Ovary (tissue), 9 donors: Measurements from ENCODE around the gene RAPGEF2. TPM values are rescaled to one million over a fixed set of nuclear protein-coding genes. Genes with fewer than 3 reads are reported as not detected.

Source experiments
- DNase-seq, 5 donors: peaks; one replicate each; pipeline ENCODE4 v3.0.0-alpha.2; 2019 to 2020
- H3K27ac ChIP-seq, 2 donors: fragments of 200-600 bp; one replicate each; pipeline versions ENCODE4 v1.5.1 to v1.8.0; 2019 to 2022
- H3K27me3 ChIP-seq: fragments of 200-600 bp; one replicate; pipeline ENCODE4 v1.8.0; 2022
- H3K36me3 ChIP-seq: fragments of 200-600 bp; sonication (generic); one replicate; pipeline ENCODE4 v1.5.1; 2019
- H3K4me1 ChIP-seq: one replicate; pipeline ENCODE4 v1.8.1; 2013; ENCODE audit warnings: mild to moderate bottlenecking, moderate library complexity; ENCODE audit not compliant: insufficient read depth
- H3K4me3 ChIP-seq: fragments of 200-600 bp; sonication (generic); one replicate; pipeline ENCODE4 v1.5.1; 2017
- H3K9me3 ChIP-seq, 2 donors: fragments of 200-600 bp in 1 of 2; sonication (generic) in 1 of 2; one replicate each; pipeline versions ENCODE4 v1.5.1 to v1.8.1; 2013 to 2019; ENCODE audit warnings: mild to moderate bottlenecking in 1 of 2, moderate library complexity in 1 of 2
- EP300 ChIP-seq: sonication (generic); formaldehyde crosslinking; IDR thresholded peaks from one replicate; pipeline ENCODE4 v1.6.1; 2017; ENCODE audit warnings: antibody characterized with exemption
- POLR2A ChIP-seq: fragments of 450-650 bp; IDR thresholded peaks from one replicate; pipeline ENCODE4 v1.6.1; 2017; ENCODE audit warnings: antibody characterized with exemption, mild to moderate bottlenecking, moderate library complexity
- WGBS, 3 donors: extraction: QIAGEN DNeasy Blood & Tissue Kit in 1 of 3; methylation state at CpG; one replicate each; pipeline versions ENCODE4 v1.1.5 to v1.1.7; 2013 to 2017; 5-methylcytosine and 5-hydroxymethylcytosine counted together
- intact Hi-C, 4 donors: fragments of 100-400 bp; cut with DNase I; formaldehyde crosslinking; loops; one replicate each; pipeline versions ENCODE4 v1.11.0 to v1.15.1; 2022 to 2023
- polyA plus RNA-seq, 2 donors: library from polyadenylated mRNA; stranded (reverse); fragments of 200-250 nt in 1 of 2; fragments of 350-450 nt in 1 of 2; fragmentation: Illumina TruSeq in 1 of 2; extraction: RNeasy Lipid Tissue Mini Kit (QIAGEN cat#74804) in 1 of 2; gene quantifications; one replicate each; pipeline ENCODE4 v1.2.3, GENCODE V29; 2013 to 2014
- total RNA-seq, 7 donors: library from RNA; depleted of rRNA in 2 of 7; stranded (reverse); fragments of >200 nt in 2 of 7; fragmentation: NEBNext Ultra II Directional in 3 of 7; extraction: Animal tissue kit (Norgen Biotek cat#: 25700) in 3 of 7; gene quantifications; one replicate each; pipeline versions ENCODE4 v1.1.0 to v1.2.4, GENCODE V29; 2016 to 2023
- TF ChIP-seq, protein P1 (sequence below), 3 donors: fragments of 450-650 bp in 2 of 3; fragments of 200-600 bp in 1 of 3; IDR thresholded peaks; one replicate each; pipeline versions ENCODE4 v1.5.1 to v1.8.0; 2016 to 2022; ENCODE audit warnings: antibody characterized with exemption in 3 of 3, mild to moderate bottlenecking in 1 of 3
- donor health status: DM: no; HTN: no; CAD: no; lungs with moderate emphysema.
- donor health status: DM: no; HTN: no; CAD: no.
- donor health status: Bipolar disorder and iron deficiency.
- donor health status: DM: yes; HTN: yes; CAD: no.
- donor health status: DM: no; HTN: no; CAD: no.
- donor health status: DM: yes; HTN: yes; CAD: no.

The RAPGEF2 gene
- total and polyA plus RNA-seq, 9 donors: 11.5 to 46.5 (median 25.4) TPM

DNA sequence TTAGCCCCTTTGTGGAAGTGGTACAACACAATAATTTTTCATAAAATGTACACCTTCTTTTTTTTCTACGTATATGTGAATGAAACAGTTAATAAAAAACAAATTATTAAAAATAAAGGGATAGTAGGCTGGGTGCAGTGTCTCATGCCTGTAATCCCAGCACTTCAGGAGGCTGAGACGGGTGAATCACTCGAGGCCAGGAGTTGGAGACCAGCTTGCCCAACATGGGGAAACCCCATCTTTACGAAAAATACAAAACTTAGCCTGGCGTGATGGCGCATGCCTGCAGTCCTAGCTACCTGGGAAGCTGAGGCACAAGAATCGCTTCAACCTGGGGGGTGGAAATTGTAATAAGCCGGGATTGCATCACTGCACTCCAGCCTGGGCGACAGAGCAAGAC is 244.9 kb downstream of the RAPGEF2 start:
- WGBS, 3 donors: 92 to 97% (median 92%) methylated on average over 9 of the region's 9 CpGs
- no peak overlapping the region for H3K27ac ChIP-seq
- intact Hi-C loops: no loop called here
- H3K9me3 ChIP-seq: no peaks in the 10 kb centered on the region
- no peak overlapping the region for H3K4me3 ChIP-seq
- TF ChIP-seq POLR2A (no peak), EP300 (no peak)
- TF ChIP-seq, protein P1, sequence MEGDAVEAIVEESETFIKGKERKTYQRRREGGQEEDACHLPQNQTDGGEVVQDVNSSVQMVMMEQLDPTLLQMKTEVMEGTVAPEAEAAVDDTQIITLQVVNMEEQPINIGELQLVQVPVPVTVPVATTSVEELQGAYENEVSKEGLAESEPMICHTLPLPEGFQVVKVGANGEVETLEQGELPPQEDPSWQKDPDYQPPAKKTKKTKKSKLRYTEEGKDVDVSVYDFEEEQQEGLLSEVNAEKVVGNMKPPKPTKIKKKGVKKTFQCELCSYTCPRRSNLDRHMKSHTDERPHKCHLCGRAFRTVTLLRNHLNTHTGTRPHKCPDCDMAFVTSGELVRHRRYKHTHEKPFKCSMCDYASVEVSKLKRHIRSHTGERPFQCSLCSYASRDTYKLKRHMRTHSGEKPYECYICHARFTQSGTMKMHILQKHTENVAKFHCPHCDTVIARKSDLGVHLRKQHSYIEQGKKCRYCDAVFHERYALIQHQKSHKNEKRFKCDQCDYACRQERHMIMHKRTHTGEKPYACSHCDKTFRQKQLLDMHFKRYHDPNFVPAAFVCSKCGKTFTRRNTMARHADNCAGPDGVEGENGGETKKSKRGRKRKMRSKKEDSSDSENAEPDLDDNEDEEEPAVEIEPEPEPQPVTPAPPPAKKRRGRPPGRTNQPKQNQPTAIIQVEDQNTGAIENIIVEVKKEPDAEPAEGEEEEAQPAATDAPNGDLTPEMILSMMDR (IDR thresholded peaks at IDR 0.05): no peak
- no peaks in the 10 kb centered on the region for H3K36me3 ChIP-seq
- no peak for DNase-seq
- no peaks in the 10 kb centered on the region for H3K27me3 ChIP-seq
- no peaks in the 10 kb centered on the region for H3K4me1 ChIP-seq

DNA sequence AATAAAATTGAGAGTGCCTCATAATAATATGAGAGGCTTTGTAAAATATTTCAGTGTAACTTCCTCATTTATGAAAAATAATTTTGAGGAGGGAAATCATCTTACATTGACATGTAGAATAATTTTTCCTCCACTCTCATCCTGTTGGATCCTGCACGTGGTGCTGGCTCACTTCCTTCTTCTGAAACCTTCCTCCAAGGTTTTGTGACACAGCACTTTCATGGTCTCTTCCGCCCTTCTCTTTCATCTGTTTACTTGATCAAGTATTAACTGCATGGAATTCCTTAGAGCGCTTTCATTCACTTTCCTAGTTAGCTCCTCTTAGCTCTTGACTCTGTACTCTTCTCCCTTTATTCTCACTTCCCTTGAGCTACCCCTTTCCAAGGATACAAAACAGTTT is 246.5 kb downstream of the RAPGEF2 start:
- TF ChIP-seq, protein P1 (IDR thresholded peaks at IDR 0.05): no peak
- TF ChIP-seq POLR2A (no peak), EP300 (no peak)
- 92 to 95% (median 95%) methylated on average over 3 of the region's 3 CpGs for WGBS, 3 donors
- Histone ChIP-seq H3K9me3 (no peaks in the 10 kb centered on the region), H3K27me3 (no peaks in the 10 kb centered on the region), H3K4me3 (no peak overlapping the region), H3K36me3 (no peaks in the 10 kb centered on the region), H3K27ac (no peak overlapping the region), H3K4me1 (no peaks in the 10 kb centered on the region)
- intact Hi-C loops: no loop called here
- DNase-seq: no peak

DNA sequence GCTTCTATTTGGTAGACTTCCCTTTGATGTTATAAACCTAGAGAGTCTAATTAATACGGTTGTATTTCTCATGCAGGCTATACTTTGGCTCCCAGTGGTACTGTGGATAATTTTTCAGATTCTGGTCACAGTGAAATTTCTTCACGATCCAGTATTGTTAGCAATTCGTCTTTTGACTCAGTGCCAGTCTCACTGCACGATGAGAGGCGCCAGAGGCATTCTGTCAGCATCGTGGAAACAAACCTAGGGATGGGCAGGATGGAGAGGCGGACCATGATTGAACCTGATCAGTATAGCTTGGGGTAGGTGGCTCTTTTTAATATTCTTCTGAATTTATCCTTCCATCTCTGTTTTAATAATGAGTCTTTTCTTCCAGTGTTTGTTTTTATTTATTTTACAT is 249.7 kb downstream of the RAPGEF2 start:
- intact Hi-C loops: no loop called here
- TF ChIP-seq, protein P1 (IDR thresholded peaks at IDR 0.05): no peak
- TF ChIP-seq EP300 (no peak), POLR2A (no peak)
- Histone ChIP-seq H3K36me3 (no peaks in the 10 kb centered on the region), H3K4me3 (no peak overlapping the region), H3K4me1 (no peaks in the 10 kb centered on the region), H3K9me3 (no peaks in the 10 kb centered on the region), H3K27me3 (no peaks in the 10 kb centered on the region), H3K27ac (no peak overlapping the region)
- 89 to 94% (median 89%) methylated on average over 7 of the region's 7 CpGs for WGBS, 3 donors
- no peak for DNase-seq

DNA sequence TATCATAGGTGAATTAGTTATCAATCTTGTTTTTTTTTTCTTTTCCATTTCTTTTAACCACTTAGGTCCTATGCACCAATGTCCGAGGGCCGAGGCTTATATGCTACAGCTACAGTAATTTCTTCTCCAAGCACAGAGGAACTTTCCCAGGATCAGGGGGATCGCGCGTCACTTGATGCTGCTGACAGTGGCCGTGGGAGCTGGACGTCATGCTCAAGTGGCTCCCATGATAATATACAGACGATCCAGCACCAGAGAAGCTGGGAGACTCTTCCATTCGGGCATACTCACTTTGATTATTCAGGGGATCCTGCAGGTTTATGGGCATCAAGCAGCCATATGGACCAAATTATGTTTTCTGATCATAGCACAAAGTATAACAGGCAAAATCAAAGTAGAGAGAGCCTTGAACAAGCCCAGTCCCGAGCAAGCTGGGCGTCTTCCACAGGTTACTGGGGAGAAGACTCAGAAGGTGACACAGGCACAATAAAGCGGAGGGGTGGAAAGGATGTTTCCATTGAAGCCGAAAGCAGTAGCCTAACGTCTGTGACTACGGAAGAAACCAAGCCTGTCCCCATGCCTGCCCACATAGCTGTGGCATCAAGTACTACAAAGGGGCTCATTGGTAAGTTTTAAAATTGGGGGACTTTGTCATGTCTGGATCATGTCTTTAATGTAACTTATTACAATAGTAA is 250.7 kb downstream of the RAPGEF2 start:
- intact Hi-C loops: no loop called here
- no peak overlapping the region for H3K4me3 ChIP-seq
- no peaks in the 10 kb centered on the region for H3K4me1 ChIP-seq
- WGBS, 3 donors: 95 to 96% (median 95%) methylated on average over 15 of the region's 15 CpGs
- no peak overlapping the region for H3K27ac ChIP-seq
- H3K9me3 ChIP-seq: no peaks in the 10 kb centered on the region
- TF ChIP-seq POLR2A (no peak), EP300 (no peak)
- TF ChIP-seq, protein P1 (IDR thresholded peaks at IDR 0.05): no peak
- H3K36me3 ChIP-seq: no peaks in the 10 kb centered on the region
- DNase-seq: no peak
- H3K27me3 ChIP-seq: no peaks in the 10 kb centered on the region
